ENCODE data around the gene JMJD1C.
"Not testable (repeated sequence)": the region's sequence is repeated elsewhere in the genome, so short reads cannot be mapped to it uniquely, and the experiment has no call there.

Gene JMJD1C

DNA sequence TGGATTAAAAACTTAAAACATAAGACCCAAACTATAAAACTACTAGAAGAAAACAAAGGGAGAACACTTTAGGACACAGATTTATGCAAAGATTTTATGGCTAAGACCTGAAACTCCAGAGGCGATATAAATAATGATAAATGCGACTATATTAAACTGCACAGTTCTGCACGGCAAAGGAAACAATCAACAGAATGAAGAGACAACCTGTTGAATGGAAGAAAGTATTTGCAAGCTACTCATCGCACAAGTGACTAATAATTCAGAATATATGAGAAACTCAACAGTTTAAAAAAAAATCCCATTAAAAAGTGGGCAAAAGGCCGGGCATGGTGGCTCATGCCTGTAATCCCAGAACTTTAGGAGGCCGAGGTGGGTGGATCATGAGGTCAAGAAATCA, 73.6 kb downstream of the JMJD1C start:
- DNase-seq: no peak

DNA sequence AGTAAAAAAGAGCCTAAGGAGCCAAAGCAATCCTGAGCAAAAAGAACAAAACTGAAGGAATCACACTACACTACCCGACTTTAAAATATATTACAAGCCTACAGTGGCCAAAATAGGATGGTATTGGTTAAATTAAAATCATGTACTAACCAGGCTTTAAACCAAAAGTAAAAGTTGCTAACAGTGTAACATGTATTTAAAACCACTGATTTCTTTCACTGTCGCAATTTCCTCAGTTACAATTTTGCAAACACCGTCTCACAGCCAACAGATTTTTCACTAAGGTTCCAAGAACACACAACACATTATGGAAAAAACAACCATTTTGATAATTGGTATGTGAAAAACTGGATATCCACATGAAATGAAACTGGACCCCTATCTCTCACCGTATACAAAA, 74.0 kb downstream of the JMJD1C start:
- DNase-seq: no peak

DNA sequence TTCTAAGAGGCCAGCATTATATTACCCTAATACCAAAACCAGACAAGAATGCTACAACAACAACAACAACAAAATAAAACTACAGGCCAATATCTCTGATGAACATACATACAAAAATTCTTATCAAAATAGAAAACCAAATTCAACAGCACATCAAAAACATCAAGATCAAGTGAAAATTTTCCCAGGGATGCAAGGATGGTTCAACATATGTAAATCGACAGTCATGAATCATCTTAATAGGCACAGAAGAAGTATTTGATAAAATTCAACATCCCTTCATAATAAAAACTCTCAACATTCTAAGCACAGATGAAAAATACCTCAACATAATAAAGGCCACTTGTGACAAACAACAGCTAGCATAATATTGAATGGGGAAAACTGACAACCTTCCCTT, 75.3 kb downstream of the JMJD1C start:
- DNase-seq: no peak

DNA sequence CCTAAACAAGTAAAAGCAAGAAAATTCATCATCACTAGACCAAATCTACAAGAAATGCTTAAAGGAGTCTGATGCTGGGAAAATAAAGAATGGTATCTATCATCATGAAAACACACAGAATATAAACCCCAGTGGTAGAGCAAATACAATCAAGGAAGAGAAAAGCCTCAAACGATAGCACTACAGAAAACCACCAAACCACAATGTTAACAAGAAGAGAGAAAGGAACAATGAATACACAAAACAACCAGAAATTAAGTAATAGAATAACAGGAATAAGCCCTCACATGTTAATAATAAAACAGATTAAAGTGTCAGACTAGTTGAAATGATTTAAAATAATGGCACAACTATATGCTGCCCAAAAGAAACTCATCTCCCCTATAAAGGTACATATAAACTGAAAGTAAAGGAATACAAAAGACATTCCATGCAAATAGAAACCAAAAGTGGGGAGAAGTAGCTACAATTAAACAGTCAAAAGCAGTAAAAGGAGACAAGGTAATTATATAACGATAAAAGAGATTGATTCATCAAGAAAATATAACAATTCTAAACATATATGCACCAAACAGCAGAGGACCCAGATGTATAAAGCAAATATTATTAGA, 77.3 kb downstream of the JMJD1C start:
- DNase-seq: no peak

DNA sequence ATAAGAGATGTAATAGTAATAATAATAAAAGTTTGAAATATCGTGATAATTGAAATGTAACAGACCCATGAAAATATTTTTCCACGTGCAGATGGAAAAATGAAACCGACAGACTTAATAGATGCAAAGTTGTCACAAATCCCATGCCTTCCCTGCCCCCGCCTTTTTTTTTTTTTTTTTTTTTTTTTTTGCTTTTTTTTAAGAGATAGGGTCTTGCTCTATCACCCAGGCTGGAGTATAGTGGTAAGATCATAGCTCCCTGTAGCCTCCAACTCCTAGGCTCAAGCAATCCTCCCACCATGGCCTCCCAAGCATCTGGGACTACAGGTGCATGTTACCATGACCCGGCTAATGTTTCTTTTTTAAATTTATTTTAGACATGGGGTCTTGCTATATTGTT, 80.5 kb downstream of the JMJD1C start:
- no peak for DNase-seq

DNA sequence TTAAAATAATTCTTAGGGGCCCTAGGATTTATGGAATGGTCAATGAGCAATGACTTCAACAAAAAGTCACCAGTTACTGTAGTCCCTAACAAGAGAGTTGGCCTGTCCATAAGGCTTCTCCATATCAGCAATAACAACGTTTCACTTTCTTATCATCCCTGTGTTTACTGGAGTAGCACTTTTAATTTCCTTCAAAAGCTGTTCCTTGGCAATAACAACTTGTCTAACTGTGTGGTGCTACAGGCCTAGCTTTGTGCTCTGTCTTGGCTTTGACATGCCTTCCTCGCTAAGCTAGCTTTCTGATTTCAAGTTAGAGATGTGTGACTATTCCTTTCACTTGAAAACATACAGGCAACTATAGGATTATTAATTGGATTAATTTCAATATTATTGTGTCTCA, 81.1 kb downstream of the JMJD1C start:
- no peak for DNase-seq

DNA sequence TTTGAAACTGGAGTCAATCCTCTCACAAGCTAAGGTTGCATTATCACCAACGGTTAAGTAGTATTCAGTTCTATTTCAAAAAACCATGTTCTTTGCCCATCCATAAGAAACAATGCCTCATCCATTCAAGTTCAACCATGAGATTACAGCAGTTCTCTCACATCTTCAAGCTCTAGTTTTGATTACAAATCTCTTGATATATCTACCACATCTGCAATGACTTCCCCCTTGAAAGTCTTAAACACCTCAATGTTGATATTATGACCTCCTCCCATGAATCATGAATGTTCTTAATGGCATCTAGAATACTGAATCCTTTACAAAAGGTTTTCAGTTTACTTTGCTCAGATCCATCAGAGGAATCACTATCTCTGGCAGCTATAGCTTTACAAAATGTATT, 81.8 kb downstream of the JMJD1C start:
- DNase-seq: no peak

DNA sequence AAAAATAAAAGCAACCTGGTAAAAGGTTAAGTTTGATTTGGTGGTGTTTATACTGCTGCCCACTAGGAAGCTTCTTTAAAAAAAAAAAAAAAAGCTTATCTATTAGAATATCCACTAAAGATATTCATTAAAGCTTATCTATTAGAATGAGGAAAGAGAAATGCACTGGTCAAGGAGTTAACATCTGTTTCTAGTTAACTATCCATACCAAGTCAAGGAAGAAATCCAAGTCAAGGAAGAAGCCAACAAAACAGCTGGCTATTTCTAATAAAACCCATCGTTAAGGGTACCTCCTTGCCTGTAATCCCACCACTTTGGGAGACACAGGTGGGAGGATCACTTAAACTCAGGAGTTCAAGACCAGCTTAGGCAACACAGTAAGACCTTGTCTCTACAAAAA, 82.6 kb downstream of the JMJD1C start:
- DNase-seq: no peak

DNA sequence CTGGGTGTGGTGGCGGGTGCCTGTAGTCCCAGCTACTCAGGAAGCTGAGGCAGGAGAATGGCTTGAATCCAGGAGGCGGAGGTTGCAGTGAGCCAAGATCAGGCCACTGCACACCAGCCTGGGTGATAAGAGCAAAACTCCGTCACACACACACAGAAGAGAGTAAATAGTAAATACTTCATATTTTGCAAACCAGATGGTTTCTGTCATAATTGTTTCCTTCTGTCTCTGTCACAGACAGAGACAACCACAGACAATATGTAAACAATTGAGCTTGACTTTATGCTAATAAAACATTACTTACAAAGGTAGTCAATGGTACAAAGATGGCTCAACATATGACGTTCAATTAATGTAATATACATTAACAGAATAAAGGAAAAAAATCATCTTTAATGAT, 83.7 kb downstream of the JMJD1C start:
- no peak for DNase-seq

DNA sequence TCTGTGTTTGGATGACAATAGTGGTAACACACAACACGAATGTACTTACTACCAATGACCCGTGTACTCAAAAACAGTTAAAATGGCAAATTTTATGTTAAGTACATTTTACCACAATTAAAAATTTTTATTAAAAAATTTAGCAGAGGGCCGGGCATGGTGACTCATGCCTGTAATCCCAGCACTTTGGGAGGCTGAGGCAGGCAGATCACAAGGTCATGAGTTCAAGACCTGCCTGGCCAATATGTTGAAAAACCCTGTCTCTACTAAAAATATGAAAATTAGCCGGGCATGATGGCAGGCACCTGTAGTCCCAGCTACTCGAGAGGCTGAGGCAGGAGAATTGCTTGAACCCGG, 88.5 kb downstream of the JMJD1C start:
- DNase-seq: not testable (repeated sequence)

DNA sequence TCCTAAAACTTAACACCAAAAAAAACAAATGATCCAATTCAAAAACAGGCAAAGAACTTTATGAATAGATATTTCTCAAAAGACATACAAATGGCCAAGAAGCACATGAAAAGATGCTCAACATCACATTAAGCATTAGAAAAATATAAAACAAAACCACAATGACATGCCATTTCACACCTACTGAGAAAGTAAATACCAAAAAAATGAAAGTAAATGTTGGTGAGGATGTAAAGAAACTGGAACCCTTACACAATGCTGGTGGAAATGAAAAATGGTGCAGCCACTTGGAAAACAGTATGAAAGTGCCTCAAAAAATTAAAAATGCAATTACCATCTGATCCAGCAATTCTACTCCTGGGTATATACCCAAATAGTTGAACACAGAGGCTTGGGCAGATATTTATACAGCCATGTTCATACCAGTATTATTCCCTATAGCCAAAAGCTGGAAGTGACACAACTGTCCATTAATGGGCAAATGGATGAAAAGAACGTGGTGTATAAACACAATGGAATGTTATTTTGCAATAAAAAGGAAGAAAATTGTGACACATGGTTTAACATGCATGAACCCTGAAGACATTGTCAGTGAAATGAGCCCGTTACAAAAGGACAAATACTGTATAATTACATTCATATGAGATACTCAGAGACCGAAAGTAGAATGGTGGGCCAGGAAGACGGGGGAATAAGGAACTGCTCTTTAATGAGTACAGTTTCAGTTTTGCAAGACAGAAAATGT, 89.0 kb downstream of the JMJD1C start:
- no peak for DNase-seq

DNA sequence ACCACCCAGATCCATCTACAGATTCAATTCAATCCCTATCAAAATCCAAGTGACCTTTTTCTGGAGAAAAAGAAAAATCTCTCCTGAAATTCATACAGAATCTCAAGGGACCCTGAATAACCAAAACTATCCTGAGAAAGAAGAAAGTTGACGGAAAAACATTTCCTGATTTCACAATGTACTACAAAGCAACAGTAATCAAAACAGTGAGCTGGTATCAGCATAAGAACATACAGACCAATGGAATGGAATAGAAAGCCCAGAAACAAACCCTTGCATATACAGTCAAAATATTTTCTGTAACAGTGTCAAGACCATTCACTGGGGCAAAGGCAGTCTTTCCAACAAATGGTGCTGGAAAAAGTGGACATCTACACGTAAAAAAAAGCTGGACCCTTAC, 89.9 kb downstream of the JMJD1C start:
- DNase-seq: no peak

DNA sequence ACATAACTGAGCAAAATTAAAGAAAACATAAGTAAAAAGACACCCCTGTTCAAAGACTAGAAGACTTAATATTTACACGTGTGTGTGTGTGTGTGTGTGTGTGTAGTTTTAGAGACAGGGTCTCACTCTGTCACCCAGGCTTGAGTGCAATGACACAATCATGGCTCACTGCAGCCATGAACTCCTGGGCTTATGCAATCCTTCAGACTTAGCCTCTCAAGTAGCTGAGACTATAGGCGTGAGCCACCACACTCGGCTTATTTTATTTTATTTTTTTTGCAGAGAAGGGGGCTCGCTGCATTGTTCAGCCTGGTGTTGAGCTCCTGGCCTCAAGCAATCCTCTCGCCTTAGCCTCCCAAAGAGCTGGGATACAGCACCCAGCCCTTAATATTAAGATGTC, 90.3 kb downstream of the JMJD1C start:
- DNase-seq: no peak

DNA sequence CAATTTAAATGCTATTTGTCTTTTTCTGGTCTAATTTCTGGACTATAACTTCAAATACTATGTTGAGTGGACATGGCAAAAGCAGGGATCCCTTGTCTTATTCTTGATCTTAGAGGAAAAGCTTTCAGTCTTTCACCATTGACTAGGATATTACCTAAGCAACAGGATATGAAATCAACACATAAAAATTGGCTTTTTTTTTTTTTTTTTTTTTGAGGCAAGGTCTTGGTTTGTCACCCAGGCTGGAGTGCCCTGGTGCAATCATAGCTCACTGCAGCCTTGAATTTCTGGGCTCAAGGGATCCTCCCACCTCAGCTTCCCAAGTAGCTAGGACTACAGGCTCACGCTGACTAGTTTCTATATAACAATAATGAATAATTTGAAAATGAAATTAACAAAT, 90.8 kb downstream of the JMJD1C start:
- DNase-seq: no peak

DNA sequence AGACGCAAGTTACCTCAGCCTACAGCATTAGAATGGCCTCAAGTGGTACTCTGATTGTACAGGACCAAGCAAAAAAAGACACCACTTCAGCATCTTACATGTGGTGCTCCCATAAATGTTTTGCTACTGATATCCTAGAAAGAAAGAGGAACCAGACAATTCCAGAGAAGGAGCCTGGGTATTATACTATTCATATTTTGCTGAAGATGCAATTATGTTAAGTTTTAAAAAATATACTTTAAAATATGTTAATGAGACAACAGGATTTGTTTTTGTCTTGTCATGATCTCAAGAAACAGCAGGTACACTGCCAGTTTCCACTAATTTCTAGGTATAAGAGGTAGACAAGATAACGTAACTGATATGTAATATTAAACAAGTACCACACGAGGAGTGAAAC, 92.6 kb downstream of the JMJD1C start:
- no peak for DNase-seq

DNA sequence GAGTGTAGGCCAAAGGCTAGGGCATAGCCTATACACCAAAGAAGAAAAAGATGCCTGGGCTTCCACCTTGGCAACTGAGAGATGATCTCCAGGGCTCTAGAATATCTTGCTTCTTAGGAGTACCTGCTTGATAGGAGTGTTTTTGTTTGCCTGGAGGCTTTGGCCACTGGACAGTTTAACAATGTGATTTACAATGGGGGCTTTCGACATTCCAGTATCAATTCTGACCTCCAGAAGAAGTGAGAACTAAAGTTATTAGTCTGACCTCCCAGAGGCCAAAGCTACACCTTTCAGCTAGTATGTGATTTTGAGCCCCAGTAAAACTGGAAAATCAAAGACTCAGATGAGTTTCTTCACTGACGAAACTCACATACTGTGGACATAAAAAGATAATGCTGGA, 96.1 kb downstream of the JMJD1C start:
- DNase-seq: no peak

DNA sequence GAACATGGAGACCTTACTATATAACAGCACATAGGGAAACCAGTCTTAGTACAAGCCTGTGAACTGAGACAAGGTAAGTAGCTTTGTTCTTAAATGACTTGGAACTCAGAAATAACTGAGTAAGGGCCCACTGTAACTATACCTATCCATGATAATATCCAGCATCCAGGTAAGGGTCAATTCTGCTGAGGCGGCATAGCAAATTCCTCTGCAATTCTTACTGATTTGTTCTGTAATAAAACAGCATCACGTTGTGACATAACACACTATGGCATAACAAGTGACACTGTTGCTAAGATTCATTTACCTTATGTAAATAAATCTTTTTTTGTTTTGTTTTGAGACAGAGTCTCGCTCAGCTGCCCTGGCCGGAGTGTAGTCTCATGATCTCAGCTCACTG, 97.4 kb downstream of the JMJD1C start:
- no peak for DNase-seq

DNA sequence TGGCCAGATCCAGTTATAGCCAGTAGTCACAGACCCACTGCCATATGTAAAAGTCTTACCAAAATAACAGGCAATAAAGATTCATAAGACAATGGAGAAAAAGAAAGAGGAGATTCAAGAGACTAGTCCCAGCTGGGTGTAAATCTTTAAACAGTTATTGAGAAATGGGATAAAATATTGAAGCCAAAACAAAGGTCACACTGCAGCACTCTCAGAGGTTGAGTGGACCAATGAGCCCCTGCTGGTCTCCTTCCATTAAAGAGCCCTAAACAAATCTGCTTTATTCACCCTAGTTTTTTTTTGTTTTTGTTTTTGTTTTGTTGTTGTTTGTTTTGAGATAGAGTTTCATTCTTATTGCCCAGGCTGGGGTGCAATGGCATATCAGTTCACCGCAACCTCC, 98.8 kb downstream of the JMJD1C start:
- DNase-seq: no peak

DNA sequence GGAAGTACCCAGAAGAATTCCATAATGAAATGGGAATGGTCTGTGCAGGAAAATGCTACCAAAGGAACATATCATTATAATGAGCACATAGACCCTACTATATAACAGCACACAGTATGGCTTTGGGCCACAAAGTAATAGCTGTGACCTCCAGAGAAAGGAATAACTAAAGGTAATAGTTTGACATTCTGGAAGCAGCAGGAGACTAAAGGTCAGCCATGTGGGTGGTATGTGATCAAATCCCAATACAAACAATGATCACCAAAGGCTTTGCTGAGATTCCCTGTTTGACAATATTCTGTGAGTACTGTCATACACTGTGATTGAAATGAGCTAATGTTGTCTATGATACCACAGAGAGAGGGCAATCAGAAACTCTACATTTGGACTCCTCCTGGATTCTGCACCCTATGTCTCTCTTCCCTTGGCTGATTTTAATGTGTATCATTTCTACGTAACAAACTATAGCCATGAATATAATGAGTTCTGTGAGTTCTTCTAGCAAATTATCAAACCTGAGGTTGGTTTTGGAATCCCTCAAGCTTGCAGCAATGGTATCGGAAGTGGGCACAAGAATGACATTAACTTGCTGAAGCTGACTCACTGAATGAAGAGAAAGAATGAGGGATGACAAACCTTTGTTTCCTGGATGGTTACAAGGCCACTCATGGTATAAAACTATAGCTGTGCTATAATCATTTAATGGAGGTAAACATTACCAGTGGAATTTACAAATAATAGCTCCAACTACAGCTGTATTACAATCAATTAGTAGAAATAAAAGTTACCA, 99.6 kb downstream of the JMJD1C start:
- no peak for DNase-seq

DNA sequence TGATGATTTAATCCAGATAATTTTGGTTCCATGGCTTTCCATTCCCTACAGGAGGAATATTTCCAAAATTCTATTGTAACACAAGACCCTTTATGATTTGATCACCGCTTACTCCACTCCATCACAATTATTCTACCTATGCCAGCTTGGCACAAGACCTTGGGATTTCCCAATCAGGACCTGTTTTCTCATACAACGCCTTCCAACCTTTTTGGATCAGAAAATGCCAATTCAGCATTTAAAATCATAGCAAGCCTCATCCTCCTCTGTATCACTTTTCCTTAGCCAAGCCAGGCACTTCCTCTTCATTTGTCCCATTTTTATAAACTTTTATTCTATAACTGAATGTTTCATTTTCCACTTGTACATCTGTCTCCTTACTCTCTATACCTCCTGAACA, 100.9 kb downstream of the JMJD1C start:
- DNase-seq: no peak

DNA sequence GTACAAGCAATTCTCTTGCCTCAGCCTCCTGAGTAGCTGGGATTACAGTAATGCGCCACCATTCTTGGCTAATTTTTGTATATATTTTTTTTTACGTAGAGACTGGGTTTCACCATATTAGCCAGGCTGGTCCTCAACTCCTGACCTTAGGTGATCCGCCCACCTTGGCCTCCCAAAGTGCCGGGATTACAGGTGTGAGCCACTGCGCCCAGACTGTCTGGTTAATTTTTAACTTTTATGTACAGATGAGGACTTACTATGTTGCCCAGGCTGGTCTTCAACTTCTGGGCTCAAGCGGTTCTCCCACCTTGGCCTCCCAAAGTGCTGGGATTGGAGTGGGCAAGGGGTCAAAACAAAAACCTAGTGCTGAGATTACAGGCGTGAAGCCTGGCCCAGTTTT, 101.8 kb downstream of the JMJD1C start:
- no peak for DNase-seq

DNA sequence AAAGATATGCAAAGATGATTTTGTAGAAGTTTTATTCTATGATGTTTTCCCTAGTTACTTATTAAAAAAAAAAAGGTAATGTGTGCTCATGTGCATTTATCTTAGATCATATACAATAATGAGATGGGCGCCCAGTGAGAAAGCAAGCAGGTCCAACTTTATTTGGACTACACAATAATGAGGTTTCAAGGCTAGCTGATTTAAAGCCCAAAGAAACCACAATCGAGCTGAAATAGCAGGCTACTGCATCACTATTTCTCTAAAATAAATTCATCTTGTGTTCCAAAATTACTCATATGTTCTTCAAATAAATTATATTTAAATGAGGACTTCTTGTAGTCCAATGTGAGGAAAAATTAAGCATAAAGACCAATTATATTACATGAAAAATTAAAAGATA, 110.1 kb downstream of the JMJD1C start:
- DNase-seq: no peak

DNA sequence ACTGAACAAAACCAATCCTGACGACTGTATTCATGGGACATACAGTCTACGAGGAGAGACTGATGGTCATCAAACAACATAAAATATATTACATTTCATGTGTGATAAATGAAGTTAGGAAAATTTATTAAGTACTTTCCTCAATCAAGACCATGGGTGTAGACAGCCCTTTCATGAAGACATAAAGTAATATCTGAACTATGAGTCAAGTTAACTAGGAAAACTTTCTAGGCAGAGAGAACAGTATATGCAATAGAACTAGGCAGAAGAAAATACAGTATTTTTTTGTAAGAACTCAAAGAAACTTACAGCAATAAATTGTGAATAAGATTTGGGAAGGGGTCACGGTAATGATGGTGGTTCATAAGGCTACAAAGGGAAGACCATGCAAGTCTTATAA, 112.8 kb downstream of the JMJD1C start:
- no peak for DNase-seq

DNA sequence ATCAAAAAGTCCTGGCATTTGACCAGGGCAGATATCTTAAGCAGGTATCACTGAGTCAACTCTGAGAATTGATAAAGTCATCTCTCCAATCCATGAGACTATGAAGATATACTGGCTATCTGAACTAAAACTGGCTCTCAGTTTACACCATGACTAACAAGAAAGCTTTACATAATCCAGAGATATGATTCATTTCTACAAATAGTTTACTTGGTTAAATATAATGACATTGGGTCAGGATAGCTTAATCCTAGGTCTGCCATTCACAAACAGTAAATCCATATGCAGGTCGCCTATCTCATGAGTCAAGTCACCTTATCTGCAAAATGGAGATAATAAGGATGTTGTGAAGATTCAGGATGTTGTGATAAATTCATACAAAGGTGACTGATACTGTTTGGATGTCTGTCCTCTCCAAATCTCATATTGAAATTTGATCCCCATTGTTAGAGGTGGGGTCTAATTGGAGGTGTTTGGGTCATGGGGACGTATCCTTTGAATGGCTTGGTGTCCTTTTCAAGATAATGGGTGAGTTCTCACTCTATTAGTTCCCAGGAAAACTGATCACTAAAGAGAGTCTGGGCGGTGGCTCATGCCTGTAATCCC, 117.4 kb downstream of the JMJD1C start:
- DNase-seq: no peak

All from activated naive CD4-positive, alpha-beta T cell treated with anti-CD3 and anti-CD28 coated beads, Interleukin-2, amount 50 U/mL, for 16 hours (primary cell).